Right atrium auricular region (tissue), 2 donors: ENCODE measurements around the gene BMP7. TPM values are rescaled to one million over a fixed set of nuclear protein-coding genes. Genes with fewer than 3 reads are reported as not detected.

Source experiments
- DNase-seq: peaks from one replicate; pipeline ENCODE4 v3.0.0-alpha.2; 2019; ENCODE audit warnings: low spot score
- H3K27ac ChIP-seq, 2 donors: fragments of 200-600 bp; sonication (generic); 1 replicate in 1 of 2; 2 replicates in 1 of 2; pipeline ENCODE4 v1.5.1; 2016 to 2019
- H3K27me3 ChIP-seq, 2 donors: fragments of 200-600 bp; sonication (generic); one replicate each; pipeline versions ENCODE4 v1.5.1 to v1.6.0; 2017 to 2019
- H3K36me3 ChIP-seq: fragments of 200-600 bp; sonication (generic); one replicate; pipeline ENCODE4 v1.5.1; 2016
- H3K4me1 ChIP-seq, 2 donors: fragments of 200-600 bp; sonication (generic); one replicate each; pipeline versions ENCODE4 v1.5.1 to v1.6.0; 2017 to 2019
- H3K4me3 ChIP-seq, 2 donors: fragments of 200-600 bp; sonication (generic); 1 replicate in 1 of 2; 2 replicates in 1 of 2; pipeline ENCODE4 v1.5.1; 2017 to 2019; ENCODE audit warnings: mild to moderate bottlenecking in 1 of 2, moderate library complexity in 1 of 2
- H3K9me3 ChIP-seq, 2 donors: fragments of 200-600 bp; sonication (generic); one replicate each; pipeline ENCODE4 v1.5.1; 2019
- total RNA-seq, 2 donors: library from RNA; depleted of rRNA; stranded (reverse); fragments of >200 nt; gene quantifications; one replicate each; pipeline ENCODE4 v1.1.0, GENCODE V29; 2016
- TF ChIP-seq, protein P1 (sequence below), 2 donors: fragments of 200-600 bp; sonication (generic); IDR thresholded peaks; one replicate each; pipeline ENCODE4 v1.5.1; 2019; ENCODE audit warnings: antibody characterized with exemption in 2 of 2

Gene BMP7
- total RNA-seq, 2 donors from 2014 or later: 15.1 to 23.0 TPM

- Histone ChIP-seq H3K4me3 (no peak overlapping the region), H3K27me3 (no peaks in the 10 kb centered on the region), H3K4me1 (peaks cover 0 to 8% of the 10 kb centered on the region in 2 donors), H3K27ac (no peak overlapping the region), H3K9me3 (no peaks in the 10 kb centered on the region), H3K36me3 (no peaks in the 10 kb centered on the region)
- no peak for DNase-seq
- TF ChIP-seq, protein P1, sequence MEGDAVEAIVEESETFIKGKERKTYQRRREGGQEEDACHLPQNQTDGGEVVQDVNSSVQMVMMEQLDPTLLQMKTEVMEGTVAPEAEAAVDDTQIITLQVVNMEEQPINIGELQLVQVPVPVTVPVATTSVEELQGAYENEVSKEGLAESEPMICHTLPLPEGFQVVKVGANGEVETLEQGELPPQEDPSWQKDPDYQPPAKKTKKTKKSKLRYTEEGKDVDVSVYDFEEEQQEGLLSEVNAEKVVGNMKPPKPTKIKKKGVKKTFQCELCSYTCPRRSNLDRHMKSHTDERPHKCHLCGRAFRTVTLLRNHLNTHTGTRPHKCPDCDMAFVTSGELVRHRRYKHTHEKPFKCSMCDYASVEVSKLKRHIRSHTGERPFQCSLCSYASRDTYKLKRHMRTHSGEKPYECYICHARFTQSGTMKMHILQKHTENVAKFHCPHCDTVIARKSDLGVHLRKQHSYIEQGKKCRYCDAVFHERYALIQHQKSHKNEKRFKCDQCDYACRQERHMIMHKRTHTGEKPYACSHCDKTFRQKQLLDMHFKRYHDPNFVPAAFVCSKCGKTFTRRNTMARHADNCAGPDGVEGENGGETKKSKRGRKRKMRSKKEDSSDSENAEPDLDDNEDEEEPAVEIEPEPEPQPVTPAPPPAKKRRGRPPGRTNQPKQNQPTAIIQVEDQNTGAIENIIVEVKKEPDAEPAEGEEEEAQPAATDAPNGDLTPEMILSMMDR (IDR thresholded peaks at IDR 0.05): no peak
Measured at GRCh38 chr20:57291003-57291402, 24.6 kb upstream of the BMP7 start.

GRCh38 chr20:57290178-57290484, 23.7 kb upstream of the BMP7 start:
- no peak for DNase-seq
- Histone ChIP-seq H3K4me1 (peaks cover 0 to 8% of the 10 kb centered on the region in 2 donors), H3K27ac (no peak overlapping the region), H3K4me3 (no peak overlapping the region), H3K36me3 (no peaks in the 10 kb centered on the region), H3K9me3 (no peaks in the 10 kb centered on the region), H3K27me3 (no peaks in the 10 kb centered on the region)
- TF ChIP-seq, protein P1 (IDR thresholded peaks at IDR 0.05): no peak

DNA sequence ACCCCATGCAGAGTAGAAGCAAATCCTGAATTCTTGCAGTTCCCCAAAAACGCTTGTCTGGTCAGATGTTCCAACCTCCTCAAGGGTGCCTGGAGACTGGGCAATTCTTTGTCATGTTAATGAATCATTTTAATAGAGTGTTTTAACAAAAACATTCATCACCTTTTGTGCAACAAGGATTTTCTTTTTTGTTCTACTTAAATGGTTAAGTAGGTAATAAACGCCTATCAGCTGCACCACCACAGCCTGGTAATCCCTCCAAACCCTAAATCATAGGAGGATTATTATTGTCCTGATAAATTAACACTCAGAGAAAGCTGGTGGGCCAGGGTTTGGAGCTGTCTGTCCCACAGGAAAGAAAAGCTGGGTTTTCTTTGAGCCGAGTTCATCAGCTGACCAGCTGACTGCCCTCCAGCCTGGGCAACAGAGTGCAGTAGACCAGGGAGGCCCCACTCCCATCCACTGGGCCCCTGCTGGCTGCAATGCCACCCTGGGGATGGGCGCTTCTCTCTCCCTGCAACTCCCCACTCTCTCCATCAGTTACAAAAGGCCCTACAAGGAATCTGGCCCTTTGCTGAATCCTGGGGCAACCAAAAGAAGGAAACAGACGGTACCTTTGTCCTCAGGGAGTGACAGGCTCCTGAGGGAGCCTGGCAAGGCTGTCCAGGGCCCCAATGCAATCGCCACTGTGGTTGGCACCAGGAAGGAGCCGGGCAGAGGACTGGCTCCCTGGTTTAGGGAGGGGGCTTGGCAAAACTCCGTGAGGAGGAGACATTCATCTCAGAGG, 23.1 kb upstream of the BMP7 start:
- Histone ChIP-seq H3K4me3 (no peak overlapping the region), H3K36me3 (no peaks in the 10 kb centered on the region), H3K27ac (no peak overlapping the region), H3K9me3 (no peaks in the 10 kb centered on the region), H3K4me1 (peaks cover 0 to 8% of the 10 kb centered on the region in 2 donors), H3K27me3 (no peaks in the 10 kb centered on the region)
- DNase-seq: no peak
- TF ChIP-seq, protein P1 (IDR thresholded peaks at IDR 0.05): no peak

- no peak for DNase-seq
- no peak overlapping the region for H3K4me3 ChIP-seq
- peaks cover 0 to 8% of the 10 kb centered on the region in 2 donors for H3K4me1 ChIP-seq
- TF ChIP-seq, protein P1 (IDR thresholded peaks at IDR 0.05): no peak
- H3K27ac ChIP-seq: no peak overlapping the region
- no peaks in the 10 kb centered on the region for H3K9me3 ChIP-seq
- no peaks in the 10 kb centered on the region for H3K27me3 ChIP-seq
- no peaks in the 10 kb centered on the region for H3K36me3 ChIP-seq
Measured at GRCh38 chr20:57288651-57289277, 22.3 kb upstream of the BMP7 start.

- no peak overlapping the region for H3K27ac ChIP-seq
- H3K4me3 ChIP-seq: no peak overlapping the region
- no peaks in the 10 kb centered on the region for H3K27me3 ChIP-seq
Measured at GRCh38 chr20:57287901-57288300, 21.5 kb upstream of the BMP7 start.

More at GRCh38 chr20:57287901-57288300, 21.5 kb upstream of the BMP7 start:
- Histone ChIP-seq H3K4me1 (peaks cover 0 to 8% of the 10 kb centered on the region in 2 donors), H3K36me3 (no peaks in the 10 kb centered on the region), H3K9me3 (no peaks in the 10 kb centered on the region)
- TF ChIP-seq, protein P1 (IDR thresholded peaks at IDR 0.05): no peak
- DNase-seq: no peak
